Measurements from ENCODE around the gene HMCN2.

GRCh38 chr9:130309689-130310455 is 44.3 kb downstream of the HMCN2 start:
- TF ChIP-seq CTCF (IDR thresholded peaks at IDR 0.05; ENCODE audit: low read length), result no peak
- no peak for TF ChIP-seq EZH2 (optimal IDR thresholded peaks at IDR 0.05; ENCODE audit: low read depth, low read length)
